Mesendoderm (in vitro differentiated cells): ENCODE measurements around the gene STYX. TPM values are rescaled to one million over a fixed set of nuclear protein-coding genes. Genes with fewer than 3 reads are reported as not detected.

ENCODE experiments used
- DNase-seq: peaks from one replicate; pipeline ENCODE4 v3.0.0; 2013
- H2AK5ac ChIP-seq: 2 replicates; pipeline ENCODE4 v1.6.1; 2013; ENCODE audit warnings: low read length, inconsistent platforms
- H2BK120ac ChIP-seq: 2 replicates; pipeline ENCODE4 v1.6.1; 2013; ENCODE audit warnings: low read depth, mild to moderate bottlenecking, low read length, moderate library complexity, mixed read lengths
- H2BK15ac ChIP-seq: replicated peaks from 2 replicates; pipeline ENCODE4 v1.6.1; 2013; ENCODE audit warnings: low read depth, mild to moderate bottlenecking, moderate library complexity
- H2BK5ac ChIP-seq: 2 replicates; pipeline ENCODE4 v1.6.1; 2013; ENCODE audit warnings: low read length, inconsistent platforms
- H3K18ac ChIP-seq: 2 replicates; pipeline ENCODE4 v1.6.1; 2013; ENCODE audit warnings: mild to moderate bottlenecking, low read length, mixed read lengths
- H3K23ac ChIP-seq: one replicate; pipeline ENCODE4 v1.6.1; 2013; ENCODE audit warnings: low read length
- H3K27ac ChIP-seq: 2 replicates; pipeline ENCODE4 v1.5.1; 2013; ENCODE audit warnings: low read depth, mild to moderate bottlenecking, inconsistent platforms, low read length, moderate library complexity
- H3K27me3 ChIP-seq: 2 replicates; pipeline ENCODE4 v1.6.1; 2013; ENCODE audit warnings: low read length, control low read depth, mild to moderate bottlenecking, inconsistent platforms; ENCODE audit not compliant: insufficient read depth, poor library complexity
- H3K36me3 ChIP-seq: 2 replicates; pipeline ENCODE4 v1.6.1; 2013; ENCODE audit warnings: low read length, inconsistent platforms; ENCODE audit not compliant: control insufficient read depth, insufficient read depth
- H3K4ac ChIP-seq: one replicate; pipeline ENCODE4 v1.6.1; 2013; ENCODE audit warnings: low read depth, mild to moderate bottlenecking, low read length, moderate library complexity
- H3K4me1 ChIP-seq: 2 replicates; pipeline ENCODE4 v1.6.1; 2013; ENCODE audit warnings: low read depth, low read length, inconsistent platforms; ENCODE audit not compliant: control insufficient read depth
- H3K4me2 ChIP-seq: 2 replicates; pipeline ENCODE4 v1.6.1; 2013; ENCODE audit warnings: low read length
- H3K4me3 ChIP-seq: 2 replicates; pipeline ENCODE4 v1.5.1; 2013; ENCODE audit warnings: mild to moderate bottlenecking, low read length
- H3K56ac ChIP-seq: one replicate; pipeline ENCODE4 v1.6.1; 2013; ENCODE audit warnings: low read length
- H3K79me1 ChIP-seq: 2 replicates; pipeline ENCODE4 v1.6.1; 2013; ENCODE audit warnings: low read length, inconsistent platforms
- H3K79me2 ChIP-seq: 2 replicates; pipeline ENCODE4 v1.6.1; 2013; ENCODE audit warnings: mild to moderate bottlenecking, low read length; ENCODE audit not compliant: control insufficient read depth, insufficient read depth
- H3K9ac ChIP-seq: 2 replicates; pipeline ENCODE4 v1.6.1; 2013; ENCODE audit warnings: low read length, inconsistent platforms
- H4K5ac ChIP-seq: one replicate; pipeline ENCODE4 v1.6.1; 2013; ENCODE audit warnings: low read length
- H4K8ac ChIP-seq: one replicate; pipeline ENCODE4 v1.6.1; 2013; ENCODE audit warnings: low read depth, mild to moderate bottlenecking, control low read depth, low read length, moderate library complexity
- WGBS: extraction: QIAGEN DNeasy Blood & Tissue Kit; methylation state at CpG from one replicate; pipeline ENCODE4 v1.1.7; 2013; ENCODE audit warnings: low lambda C conversion rate, missing lambda C conversion rate; ENCODE audit not compliant: insufficient coverage; ENCODE audit errors: extremely low coverage; 5-methylcytosine and 5-hydroxymethylcytosine counted together
- polyA plus RNA-seq, 2 experiments: library from polyadenylated mRNA; stranded (reverse); fragments of 200-250 nt; gene quantifications; one replicate each; pipeline ENCODE4 v1.2.3, GENCODE V29; 2013

STYX gene, protein sequence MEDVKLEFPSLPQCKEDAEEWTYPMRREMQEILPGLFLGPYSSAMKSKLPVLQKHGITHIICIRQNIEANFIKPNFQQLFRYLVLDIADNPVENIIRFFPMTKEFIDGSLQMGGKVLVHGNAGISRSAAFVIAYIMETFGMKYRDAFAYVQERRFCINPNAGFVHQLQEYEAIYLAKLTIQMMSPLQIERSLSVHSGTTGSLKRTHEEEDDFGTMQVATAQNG
- 31.9 TPM for polyA plus RNA-seq (2013, experiment 1 of 2)
- polyA plus RNA-seq (2013, experiment 2 of 2): 32.6 TPM

DNA sequence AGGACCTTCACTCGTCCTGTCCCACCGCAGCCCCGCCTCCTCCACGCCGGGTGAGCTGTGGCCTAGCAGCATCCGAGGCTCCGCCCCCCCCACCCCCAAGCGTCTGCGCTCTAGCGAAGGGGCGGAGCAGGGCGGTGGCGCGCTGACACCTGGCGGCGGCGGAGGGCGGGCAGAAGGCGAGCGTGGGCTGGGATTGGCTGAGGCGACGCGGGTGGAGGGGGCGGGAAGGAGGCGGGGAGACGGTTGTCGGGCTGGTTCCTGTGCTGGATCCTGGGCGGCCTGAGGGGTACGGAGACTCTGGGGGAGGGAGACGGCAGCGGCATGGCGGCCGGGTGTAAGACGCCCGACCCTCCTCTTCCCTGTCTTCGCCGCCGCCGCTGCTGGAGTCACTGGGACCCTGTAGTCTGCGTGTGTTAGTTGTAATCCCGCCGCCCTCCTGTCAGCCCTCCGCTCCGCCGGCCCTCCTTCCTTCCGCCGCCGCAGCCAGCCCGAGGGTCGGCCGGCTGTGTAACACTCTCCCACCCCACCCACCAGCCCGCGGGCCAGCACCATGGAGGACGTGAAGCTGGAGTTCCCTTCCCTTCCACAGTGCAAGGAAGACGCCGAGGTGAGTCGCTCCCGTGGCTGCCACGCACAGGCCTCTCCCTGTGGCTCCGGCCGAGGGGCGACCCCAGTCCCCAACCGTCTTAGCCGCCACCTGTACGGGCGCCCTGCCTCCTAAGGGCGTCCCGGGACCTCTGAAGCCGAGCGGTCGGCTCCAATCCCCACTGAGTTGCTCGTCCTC lies at the start of gene STYX:
Gene STYX, plus strand, starts transcription at position 242 of the 784 bp plus-strand sequence. Its CDS starts 309 bp downstream, at position 551.
- Histone ChIP-seq H3K56ac (peak within 1 kb of the TSS; percentile 96), H3K23ac (peak within 1 kb of the TSS; percentile 91), H3K18ac (peak within 1 kb of the TSS; percentile 52), H2AK5ac (no peak within 1 kb of the TSS), H3K4me2 (peak within 1 kb of the TSS; percentile 62), H3K36me3 (no peaks in the 10 kb centered on the region), H3K4ac (peak within 1 kb of the TSS; percentile 66), H3K4me1 (peaks cover 2% of the 10 kb centered on the region), H2BK120ac (no peak within 1 kb of the TSS), H4K5ac (no peak within 1 kb of the TSS), H3K27ac (peak within 1 kb of the TSS; percentile 89), H3K4me3 (peak within 1 kb of the TSS; percentile 87), H2BK15ac (no peak within 1 kb of the TSS), H2BK5ac (peak within 1 kb of the TSS; percentile 72), H3K27me3 (no peaks in the 10 kb centered on the region), H3K79me1 (peaks cover 3% of the 10 kb centered on the region), H4K8ac (no peak within 1 kb of the TSS), H3K9ac (peak within 1 kb of the TSS; percentile 98), H3K79me2 (peaks cover 17% of the 10 kb centered on the region)
- DNase-seq: peak; percentile 99
- no CpG with 5 or more reads among the region's 72 CpGs for WGBS

DNA sequence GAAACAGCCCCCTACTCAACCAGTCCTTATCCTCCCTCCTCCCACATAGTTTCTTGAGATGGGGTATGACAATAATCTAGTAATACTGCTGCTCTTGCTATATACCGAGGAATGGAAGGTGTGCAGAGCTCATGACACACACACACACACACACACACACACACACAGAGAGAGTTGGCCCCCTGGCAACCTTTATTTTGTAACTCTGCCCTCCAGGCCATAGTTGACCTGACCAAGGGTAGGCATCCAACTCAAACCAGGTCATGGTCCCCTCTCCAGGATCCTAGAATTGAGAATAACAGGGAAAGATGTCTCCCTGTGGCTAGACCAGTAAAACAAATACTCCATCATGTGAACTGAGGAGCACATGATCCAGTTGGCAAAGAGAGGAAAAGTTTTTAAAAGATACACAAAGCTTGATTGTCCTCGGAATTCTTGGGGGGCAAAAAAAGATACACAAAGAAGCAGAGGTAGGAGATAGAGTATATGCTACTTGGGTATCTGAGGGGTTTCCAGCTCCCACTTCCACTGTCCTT lies 45.9 kb upstream of the STYX start:
- no peak overlapping the region for H4K8ac ChIP-seq
- no peak overlapping the region for H3K4me3 ChIP-seq
- no peak overlapping the region for H3K27ac ChIP-seq
- H3K36me3 ChIP-seq: no peaks in the 10 kb centered on the region
- H2AK5ac ChIP-seq: no peak overlapping the region
- no peak overlapping the region for H2BK15ac ChIP-seq
- DNase-seq: no peak
- peaks cover 4% of the 10 kb centered on the region for H3K79me1 ChIP-seq
- H3K18ac ChIP-seq: no peak overlapping the region
- H2BK5ac ChIP-seq: no peak overlapping the region
- H3K4me1 ChIP-seq: peaks cover 3% of the 10 kb centered on the region
- no peak overlapping the region for H4K5ac ChIP-seq
- no peak overlapping the region for H3K4me2 ChIP-seq
- no peaks in the 10 kb centered on the region for H3K27me3 ChIP-seq
- no peak overlapping the region for H2BK120ac ChIP-seq
- no CpG with 5 or more reads among the region's 2 CpGs for WGBS
- peaks cover 3% of the 10 kb centered on the region for H3K79me2 ChIP-seq
- no peak overlapping the region for H3K9ac ChIP-seq
- no peak overlapping the region for H3K23ac ChIP-seq
- no peak overlapping the region for H3K56ac ChIP-seq
- H3K4ac ChIP-seq: no peak overlapping the region

- Histone ChIP-seq H3K56ac (no peak overlapping the region), H2BK120ac (no peak overlapping the region), H2AK5ac (no peak overlapping the region), H3K27ac (no peak overlapping the region), H4K5ac (no peak overlapping the region), H4K8ac (no peak overlapping the region), H3K23ac (no peak overlapping the region), H3K27me3 (no peaks in the 10 kb centered on the region), H3K79me2 (peaks cover 3% of the 10 kb centered on the region), H3K4me1 (peaks cover 3% of the 10 kb centered on the region), H3K4me2 (no peak overlapping the region), H2BK15ac (no peak overlapping the region), H3K4me3 (no peak overlapping the region), H2BK5ac (no peak overlapping the region), H3K79me1 (peaks cover 5% of the 10 kb centered on the region), H3K9ac (no peak overlapping the region), H3K36me3 (no peaks in the 10 kb centered on the region), H3K18ac (no peak overlapping the region), H3K4ac (no peak overlapping the region)
- WGBS: no CpG with 5 or more reads among the region's 1 CpG
- no peak for DNase-seq
Observed at GRCh38 chr14:52686176-52686575, 43.8 kb upstream of the STYX start.

DNA sequence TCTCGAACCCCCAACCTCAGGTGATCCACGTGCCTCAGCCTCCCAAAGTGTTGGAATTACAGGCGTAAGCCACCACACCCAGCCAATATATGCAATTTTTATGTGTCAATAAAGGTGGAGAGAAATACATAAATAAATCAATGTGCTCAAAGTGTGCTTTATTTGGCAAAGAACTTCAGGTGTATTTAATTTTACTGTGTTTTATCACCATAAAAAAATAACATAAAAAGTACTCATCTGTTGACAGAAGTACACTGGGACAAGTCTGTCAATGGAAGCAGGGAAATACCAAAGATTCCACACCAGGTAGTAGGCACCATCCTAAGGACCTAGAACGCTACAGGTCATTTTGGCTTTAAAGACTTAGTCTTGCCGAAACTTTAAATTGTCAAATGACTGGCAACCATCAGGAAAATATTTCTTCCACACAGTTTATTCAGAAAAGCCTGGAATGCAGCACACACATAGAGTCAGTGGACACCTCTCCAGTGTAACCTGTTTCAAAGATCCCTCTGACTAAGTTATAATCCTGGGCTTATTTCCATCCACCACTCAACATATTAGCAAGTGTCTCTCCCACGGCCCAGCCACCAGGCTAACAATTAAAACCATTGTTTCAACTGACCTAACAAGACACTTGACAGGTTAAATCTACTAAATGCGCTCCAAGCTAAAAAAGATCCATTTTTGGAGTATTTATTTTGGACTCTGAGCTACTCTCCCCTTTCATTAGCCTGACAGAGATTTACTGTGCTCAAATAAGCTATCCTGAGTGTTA lies 38.8 kb upstream of the STYX start:
- Histone ChIP-seq H3K56ac (no peak overlapping the region), H3K4me3 (no peak overlapping the region)
- WGBS: no CpG with 5 or more reads among the region's 7 CpGs

GRCh38 chr14:52692248-52692962 lies 37.6 kb upstream of the STYX start:
- H3K4me2 ChIP-seq: no peak overlapping the region
- H3K18ac ChIP-seq: no peak overlapping the region
- H2BK15ac ChIP-seq: no peak overlapping the region
- H4K5ac ChIP-seq: no peak overlapping the region
- no peak overlapping the region for H3K4me3 ChIP-seq
- no peak overlapping the region for H2BK5ac ChIP-seq
- DNase-seq: no peak
- H4K8ac ChIP-seq: no peak overlapping the region
- H3K23ac ChIP-seq: no peak overlapping the region
- H3K79me1 ChIP-seq: peaks cover 5% of the 10 kb centered on the region
- no peak overlapping the region for H3K4ac ChIP-seq
- no peaks in the 10 kb centered on the region for H3K4me1 ChIP-seq
- H2AK5ac ChIP-seq: no peak overlapping the region
- H3K56ac ChIP-seq: no peak overlapping the region
- H3K9ac ChIP-seq: no peak overlapping the region
- no peaks in the 10 kb centered on the region for H3K36me3 ChIP-seq
- no peaks in the 10 kb centered on the region for H3K79me2 ChIP-seq
- H3K27me3 ChIP-seq: no peaks in the 10 kb centered on the region
- no peak overlapping the region for H3K27ac ChIP-seq
- no CpG with 5 or more reads among the region's 5 CpGs for WGBS
- H2BK120ac ChIP-seq: no peak overlapping the region

More for the DNA sequence above, 38.8 kb upstream of the STYX start:
- Histone ChIP-seq H3K9ac (no peak overlapping the region), H2BK120ac (no peak overlapping the region), H3K4me1 (no peaks in the 10 kb centered on the region), H3K36me3 (no peaks in the 10 kb centered on the region), H4K8ac (no peak overlapping the region), H3K4ac (no peak overlapping the region), H3K27me3 (no peaks in the 10 kb centered on the region), H2AK5ac (no peak overlapping the region), H2BK15ac (no peak overlapping the region), H3K79me2 (no peaks in the 10 kb centered on the region), H4K5ac (no peak overlapping the region), H3K79me1 (peaks cover 6% of the 10 kb centered on the region), H2BK5ac (no peak overlapping the region), H3K23ac (no peak overlapping the region), H3K27ac (no peak overlapping the region), H3K18ac (no peak overlapping the region), H3K4me2 (no peak overlapping the region)
- no peak for DNase-seq
